Activated CD4-positive, alpha-beta T cell treated with anti-CD3 and anti-CD28 coated beads for 36 hours (primary cell): ENCODE data around the gene MT1B. TPM values are rescaled to one million over a fixed set of nuclear protein-coding genes. Genes with fewer than 3 reads are reported as not detected.

Experiments used
- ATAC-seq: fragments of 200-7000 bp; cut with Tn5 transposase; one replicate; pipeline ENCODE4 v1.10.0; 2021; ENCODE audit warnings: mild to moderate bottlenecking, moderate library complexity
- CTCF ChIA-PET: fragments of 350-600 bp; sonication (Branson Sonifier 250); formaldehyde crosslinking; loops from one replicate; lab custom pipeline; 2021; ENCODE audit warnings: antibody characterized with exemption; lab: Charles Lee
- POLR2A ChIA-PET: fragments of 350-600 bp; sonication (Branson Sonifier 250); formaldehyde crosslinking; loops from one replicate; lab custom pipeline; 2021; ENCODE audit warnings: antibody characterized with exemption, inconsistent platforms; lab: Charles Lee
- DNase-seq: peaks from one replicate; pipeline ENCODE4 v3.0.0-alpha.2; 2020
- H3K27ac Mint-ChIP-seq: one replicate; pipeline ENCODE4 v1.8.0; 2021; ENCODE audit warnings: mixed read lengths
- H3K27me3 Mint-ChIP-seq: one replicate; pipeline ENCODE4 v1.8.0; 2021; ENCODE audit warnings: mixed read lengths
- H3K36me3 Mint-ChIP-seq: one replicate; pipeline ENCODE4 v1.8.0; 2021; ENCODE audit warnings: low read depth, mixed read lengths
- H3K4me1 Mint-ChIP-seq: one replicate; pipeline ENCODE4 v1.8.0; 2021; ENCODE audit warnings: mixed read lengths
- H3K4me3 Mint-ChIP-seq: one replicate; pipeline ENCODE4 v1.8.0; 2021; ENCODE audit warnings: mild to moderate bottlenecking, moderate library complexity, mixed read lengths
- H3K9me3 Mint-ChIP-seq: one replicate; pipeline ENCODE4 v1.8.0; 2021; ENCODE audit warnings: low read depth, mixed read lengths
- intact Hi-C, 2 experiments: fragments of 100-400 bp; cut with DNase I in 1 of 2; cut with micrococcal nuclease in 1 of 2; formaldehyde crosslinking; loops; one replicate each; pipeline versions ENCODE4 v1.14.2 to v1.15.1; 2022 to 2024; cut with DNase I, micrococcal nuclease
- total RNA-seq, 2 experiments: library from RNA; stranded (reverse); gene quantifications; one replicate each; pipeline ENCODE4 v1.2.3, GENCODE V29; 2021

MT1B gene
- total RNA-seq, 2 experiments from 2014 or later = not detected

GRCh38 chr16:56626685-56627084, 25.0 kb upstream of the MT1B start:
- Mint-ChIP-seq H3K9me3 (no peaks in the 10 kb centered on the region), H3K4me3 (peak overlapping the region; percentile 71), H3K27ac (no peak overlapping the region), H3K4me1 (peaks cover 14% of the 10 kb centered on the region), H3K27me3 (peaks cover 37% of the 10 kb centered on the region), H3K36me3 (no peaks in the 10 kb centered on the region)
- DNase-seq = no peak
- CTCF ChIA-PET = interaction anchor here (0.6 to 0.7 kb wide), 2 partner anchors 37 to 283 kb away, joined by 3 to 5 read pairs; no protein-coding TSS in a partner anchor
- intact Hi-C loops = no loop called here
- ATAC-seq = no peak
- POLR2A ChIA-PET = interaction anchor here (3.0 kb wide), 1 partner anchor 18 kb away, joined by 31 read pairs; the partner anchor contains the start of gene MT2A

GRCh38 chr16:56628486-56629350, 23.0 kb upstream of the MT1B start:
- DNase-seq = no peak
- no peak for ATAC-seq
- no peaks in the 10 kb centered on the region for H3K36me3 Mint-ChIP-seq
- no peak overlapping the region for H3K27ac Mint-ChIP-seq
- intact Hi-C loops = no loop called here
- no peaks in the 10 kb centered on the region for H3K9me3 Mint-ChIP-seq
- no peak overlapping the region for H3K4me3 Mint-ChIP-seq
- H3K4me1 Mint-ChIP-seq = peaks cover 21% of the 10 kb centered on the region
- POLR2A ChIA-PET = no interaction called here
- peaks cover 50% of the 10 kb centered on the region for H3K27me3 Mint-ChIP-seq
- CTCF ChIA-PET = interaction anchor here (1.2 kb wide), 1 partner anchor 28 kb away, joined by 3 read pairs; no protein-coding TSS in a partner anchor

- Mint-ChIP-seq H3K36me3 (no peaks in the 10 kb centered on the region), H3K27me3 (peaks cover 55% of the 10 kb centered on the region), H3K9me3 (no peaks in the 10 kb centered on the region), H3K27ac (no peak overlapping the region), H3K4me1 (peaks cover 21% of the 10 kb centered on the region), H3K4me3 (no peak overlapping the region)
- no peak for ATAC-seq
- POLR2A ChIA-PET = no interaction called here
- DNase-seq = no peak
- CTCF ChIA-PET = interaction anchor here (1.2 to 1.8 kb wide), 4 partner anchors 12 to 32 kb away, joined by 4 to 8 read pairs (median 4); no protein-coding TSS in a partner anchor
- intact Hi-C loops = no loop called here
Measured at GRCh38 chr16:56629531-56629930, 22.2 kb upstream of the MT1B start.

GRCh38 chr16:56630134-56630533, 21.6 kb upstream of the MT1B start:
- POLR2A ChIA-PET = no interaction called here
- no peaks in the 10 kb centered on the region for H3K36me3 Mint-ChIP-seq

GRCh38 chr16:56631197-56631596, 20.5 kb upstream of the MT1B start:
- Mint-ChIP-seq H3K4me3 (no peak overlapping the region), H3K36me3 (no peaks in the 10 kb centered on the region), H3K27me3 (peaks cover 56% of the 10 kb centered on the region), H3K27ac (no peak overlapping the region), H3K9me3 (no peaks in the 10 kb centered on the region), H3K4me1 (peaks cover 20% of the 10 kb centered on the region)
- POLR2A ChIA-PET = no interaction called here
- DNase-seq = no peak
- CTCF ChIA-PET = interaction anchor here (0.9 to 1.8 kb wide), 5 partner anchors 10 to 30 kb away, joined by 3 to 8 read pairs (median 3); no protein-coding TSS in a partner anchor
- ATAC-seq = no peak
- intact Hi-C loops = no loop called here

More at GRCh38 chr16:56630134-56630533, 21.6 kb upstream of the MT1B start:
- H3K27ac Mint-ChIP-seq = no peak overlapping the region
- no peaks in the 10 kb centered on the region for H3K9me3 Mint-ChIP-seq
- H3K27me3 Mint-ChIP-seq = peaks cover 57% of the 10 kb centered on the region
- intact Hi-C loops = no loop called here
- DNase-seq (no peak), ATAC-seq (peak; percentile 48)
- CTCF ChIA-PET = interaction anchor here (1.2 to 1.8 kb wide), 4 partner anchors 11 to 31 kb away, joined by 4 to 8 read pairs (median 4); no protein-coding TSS in a partner anchor
- no peak overlapping the region for H3K4me3 Mint-ChIP-seq
- H3K4me1 Mint-ChIP-seq = peaks cover 21% of the 10 kb centered on the region

- no peak for DNase-seq
- intact Hi-C loops = no loop called here
- Mint-ChIP-seq H3K4me3 (peak overlapping the region; percentile 37), H3K27me3 (peaks cover 59% of the 10 kb centered on the region), H3K36me3 (no peaks in the 10 kb centered on the region), H3K9me3 (no peaks in the 10 kb centered on the region), H3K27ac (no peak overlapping the region), H3K4me1 (peaks cover 18% of the 10 kb centered on the region)
- CTCF ChIA-PET = interaction anchor here (0.9 to 1.2 kb wide), 2 partner anchors 11 to 26 kb away, joined by 3 read pairs; no protein-coding TSS in a partner anchor
- POLR2A ChIA-PET = no interaction called here
- ATAC-seq = no peak
Measured at GRCh38 chr16:56631832-56632155, 19.9 kb upstream of the MT1B start.

GRCh38 chr16:56632156-56632847, 19.4 kb upstream of the MT1B start, which contains the start of gene MT1M:
Gene MT1M, plus strand, starts transcription at chr16:56632659. Its CDS starts 73 bp downstream, at chr16:56632732.
- Mint-ChIP-seq H3K4me3 (peak within 1 kb of the TSS; percentile 52), H3K4me1 (peaks cover 18% of the 10 kb centered on the region), H3K27me3 (peaks cover 60% of the 10 kb centered on the region), H3K9me3 (no peaks in the 10 kb centered on the region), H3K36me3 (no peaks in the 10 kb centered on the region), H3K27ac (no peak within 1 kb of the TSS)
- ATAC-seq (no peak), DNase-seq (peak; percentile 22)
- POLR2A ChIA-PET = no interaction called here
- intact Hi-C loops = no loop called here
- CTCF ChIA-PET = interaction anchor here (1.2 kb wide), 1 partner anchor 27 kb away, joined by 3 read pairs; no protein-coding TSS in a partner anchor

GRCh38 chr16:56632848-56633365, 18.8 kb upstream of the MT1B start:
- ATAC-seq = no peak
- Mint-ChIP-seq H3K36me3 (no peaks in the 10 kb centered on the region), H3K27me3 (peaks cover 66% of the 10 kb centered on the region), H3K4me3 (peak overlapping the region; percentile 52), H3K4me1 (peaks cover 21% of the 10 kb centered on the region), H3K27ac (no peak overlapping the region), H3K9me3 (no peaks in the 10 kb centered on the region)
- CTCF ChIA-PET = no interaction called here
- POLR2A ChIA-PET = no interaction called here
- DNase-seq = no peak
- intact Hi-C loops = no loop called here

GRCh38 chr16:56633535-56633934, 18.2 kb upstream of the MT1B start:
- intact Hi-C loops = no loop called here
- H3K27ac Mint-ChIP-seq = no peak overlapping the region
- ATAC-seq = no peak
- H3K4me1 Mint-ChIP-seq = peaks cover 24% of the 10 kb centered on the region
- H3K36me3 Mint-ChIP-seq = no peaks in the 10 kb centered on the region
- DNase-seq = no peak
- CTCF ChIA-PET = no interaction called here
- H3K9me3 Mint-ChIP-seq = no peaks in the 10 kb centered on the region
- POLR2A ChIA-PET = no interaction called here
- H3K4me3 Mint-ChIP-seq = no peak overlapping the region
- peaks cover 69% of the 10 kb centered on the region for H3K27me3 Mint-ChIP-seq

- no peak for ATAC-seq
- CTCF ChIA-PET = interaction anchor here (1.0 kb wide), 1 partner anchor 13 kb away, joined by 3 read pairs; no protein-coding TSS in a partner anchor
- no peak for DNase-seq
- Mint-ChIP-seq H3K27ac (no peak overlapping the region), H3K36me3 (no peaks in the 10 kb centered on the region), H3K9me3 (no peaks in the 10 kb centered on the region), H3K4me1 (peaks cover 24% of the 10 kb centered on the region), H3K27me3 (peaks cover 80% of the 10 kb centered on the region), H3K4me3 (peak overlapping the region; percentile 55)
- intact Hi-C loops = no loop called here
- POLR2A ChIA-PET = interaction anchor here (0.7 kb wide), 1 partner anchor 9 kb away, joined by 4 read pairs; the partner anchor contains the start of gene MT1E
Measured at GRCh38 chr16:56634715-56635440, 16.8 kb upstream of the MT1B start.
